ENCODE measurements around the gene CCDC107.
A peak's percentile ranks its signal among the peaks of the same experiment; 100 is the strongest.
"Not testable (repeated sequence)": the region's sequence is repeated elsewhere in the genome, so short reads cannot be mapped to it uniquely, and the experiment has no call there.

The CCDC107 gene

DNA sequence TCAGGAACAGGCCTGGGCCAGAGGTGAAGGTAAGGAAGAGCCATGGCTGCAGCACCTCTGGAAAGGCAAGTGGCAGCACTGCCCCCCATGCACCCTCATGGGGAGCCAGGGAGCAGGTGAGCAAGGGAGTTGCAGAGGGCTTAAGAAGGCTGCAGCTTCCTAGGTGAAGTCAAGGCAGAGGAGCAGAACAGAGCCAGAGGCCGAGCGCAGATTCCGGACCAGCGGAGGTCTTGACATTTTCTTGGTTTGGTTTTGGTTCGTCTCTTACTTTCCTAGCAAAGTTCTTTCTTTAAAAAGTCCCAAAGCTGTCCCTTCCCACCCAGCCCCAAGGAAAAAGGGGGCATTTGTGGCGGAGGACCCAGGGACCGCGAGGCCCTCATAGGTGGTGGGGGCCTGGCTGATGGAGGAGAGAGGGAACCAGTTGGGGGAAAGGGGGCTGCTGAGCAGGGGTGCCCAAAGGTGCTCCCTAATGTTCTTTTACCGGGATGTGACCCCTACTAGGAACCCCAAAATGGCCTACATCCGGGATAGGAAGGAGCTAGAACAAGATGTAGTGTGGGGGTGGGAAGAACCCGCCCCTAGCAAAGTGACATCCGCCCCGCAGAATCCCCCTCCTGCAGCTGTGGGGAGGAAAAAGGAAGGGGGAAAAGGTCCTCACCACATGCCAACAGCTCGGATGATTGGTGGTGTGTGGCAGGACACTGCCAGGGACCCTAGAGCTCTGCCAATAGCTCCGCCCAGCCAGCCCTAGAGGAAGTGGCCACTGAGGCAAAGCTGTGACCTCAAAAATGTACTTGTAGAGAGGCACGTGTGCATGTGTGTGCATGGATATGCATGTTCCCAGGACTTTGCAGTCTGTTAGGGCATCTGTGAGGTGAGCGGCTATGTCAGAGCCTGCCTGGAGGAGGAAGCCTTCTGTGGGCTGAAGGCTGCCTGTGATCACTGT is 39.0 kb upstream of the CCDC107 start:
- Histone ChIP-seq H3K4me3 (ENCODE audit: low read length) (no peak overlapping the region), H3K27me3 (replicated peaks; ENCODE audit: control insufficient read depth, insufficient read depth, low read length) (no peaks in the 10 kb centered on the region), H3K9me3 (ENCODE audit: control insufficient read depth, low read length) (no peaks in the 10 kb centered on the region), H3K36me3 (ENCODE audit: control insufficient read depth, insufficient read depth, low read length, severe bottlenecking) (no peaks in the 10 kb centered on the region), H3K4me1 (ENCODE audit: control insufficient read depth, insufficient read depth, low read length) (no peaks in the 10 kb centered on the region), H3K9ac (ENCODE audit: low read length) (no peak overlapping the region)
- DNase-seq (ENCODE audit: low read depth) = no peak

DNA sequence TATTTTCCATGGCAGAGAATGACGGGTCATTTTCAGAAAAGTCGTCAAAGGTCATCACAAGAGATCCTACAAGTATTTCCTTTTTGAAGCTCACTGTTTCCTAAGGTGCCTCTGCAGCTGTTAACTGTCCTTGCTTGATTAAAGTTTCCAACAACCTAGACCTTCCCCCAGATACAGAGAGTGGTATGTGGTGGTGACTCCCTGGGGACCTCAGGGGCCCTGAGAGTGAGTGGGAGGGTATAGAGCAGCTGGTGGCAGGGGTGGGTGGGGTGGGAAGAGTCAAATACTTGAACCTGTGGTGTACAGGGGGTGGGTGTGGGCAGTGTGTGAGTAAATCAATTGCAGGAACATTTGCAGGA is 38.3 kb upstream of the CCDC107 start:
- Histone ChIP-seq H3K9ac (ENCODE audit: low read length) (no peak overlapping the region), H3K27me3 (replicated peaks; ENCODE audit: control insufficient read depth, insufficient read depth, low read length) (no peaks in the 10 kb centered on the region), H3K9me3 (ENCODE audit: control insufficient read depth, low read length) (no peaks in the 10 kb centered on the region), H3K4me3 (ENCODE audit: low read length) (no peak overlapping the region), H3K4me1 (ENCODE audit: control insufficient read depth, insufficient read depth, low read length) (no peaks in the 10 kb centered on the region), H3K36me3 (ENCODE audit: control insufficient read depth, insufficient read depth, low read length, severe bottlenecking) (no peaks in the 10 kb centered on the region)
- no peak for DNase-seq (ENCODE audit: low read depth)

DNA sequence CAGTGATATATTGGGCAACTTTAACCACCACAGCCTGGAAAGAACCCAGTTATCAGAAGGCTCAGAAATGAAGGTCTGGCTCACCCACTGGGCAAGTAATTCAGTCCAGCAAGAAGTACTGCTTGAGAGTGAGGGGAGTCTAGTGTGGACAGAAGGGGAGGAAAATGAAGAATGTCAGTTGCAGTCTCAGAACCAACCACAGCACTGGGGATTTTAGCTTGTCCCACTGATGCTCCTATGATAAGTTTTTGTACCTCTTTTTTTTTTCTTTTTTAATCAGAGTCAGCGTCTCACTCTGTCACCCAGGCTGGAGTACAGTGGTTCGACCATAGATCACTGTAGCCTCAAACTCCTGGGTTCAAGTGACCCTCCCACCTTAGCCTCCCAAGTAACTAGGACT is 30.5 kb upstream of the CCDC107 start:
- DNase-seq (ENCODE audit: low read depth) = no peak
- Histone ChIP-seq H3K4me1 (ENCODE audit: control insufficient read depth, insufficient read depth, low read length) (peaks cover 6% of the 10 kb centered on the region), H3K36me3 (ENCODE audit: control insufficient read depth, insufficient read depth, low read length, severe bottlenecking) (no peaks in the 10 kb centered on the region), H3K4me3 (ENCODE audit: low read length) (no peak overlapping the region), H3K9ac (ENCODE audit: low read length) (peak overlapping the region; percentile 23), H3K27me3 (replicated peaks; ENCODE audit: control insufficient read depth, insufficient read depth, low read length) (no peaks in the 10 kb centered on the region), H3K9me3 (ENCODE audit: control insufficient read depth, low read length) (no peaks in the 10 kb centered on the region)

- no peaks in the 10 kb centered on the region for H3K27me3 ChIP-seq (replicated peaks; ENCODE audit: control insufficient read depth, insufficient read depth, low read length)
- H3K9me3 ChIP-seq (ENCODE audit: control insufficient read depth, low read length) = no peaks in the 10 kb centered on the region
- H3K9ac ChIP-seq (ENCODE audit: low read length) = no peak overlapping the region
- H3K4me3 ChIP-seq (ENCODE audit: low read length) = no peak overlapping the region
- H3K36me3 ChIP-seq (ENCODE audit: control insufficient read depth, insufficient read depth, low read length, severe bottlenecking) = no peaks in the 10 kb centered on the region
- DNase-seq (ENCODE audit: low read depth) = no peak
- peaks cover 6% of the 10 kb centered on the region for H3K4me1 ChIP-seq (ENCODE audit: control insufficient read depth, insufficient read depth, low read length)
These were observed 29.6 kb upstream of the CCDC107 start for GRCh38 chr9:35628389-35628991.

- H3K27me3 ChIP-seq (replicated peaks; ENCODE audit: control insufficient read depth, insufficient read depth, low read length) = no peaks in the 10 kb centered on the region
- H3K9ac ChIP-seq (ENCODE audit: low read length) = no peak overlapping the region
- no peaks in the 10 kb centered on the region for H3K36me3 ChIP-seq (ENCODE audit: control insufficient read depth, insufficient read depth, low read length, severe bottlenecking)
These were observed 28.5 kb upstream of the CCDC107 start for GRCh38 chr9:35629597-35629996.

GRCh38 chr9:35635730-35636129 is 22.4 kb upstream of the CCDC107 start:
- H3K36me3 ChIP-seq (ENCODE audit: control insufficient read depth, insufficient read depth, low read length, severe bottlenecking) = no peaks in the 10 kb centered on the region
- H3K9me3 ChIP-seq (ENCODE audit: control insufficient read depth, low read length) = no peaks in the 10 kb centered on the region
- peaks cover 16% of the 10 kb centered on the region for H3K4me1 ChIP-seq (ENCODE audit: control insufficient read depth, insufficient read depth, low read length)
- no peak overlapping the region for H3K9ac ChIP-seq (ENCODE audit: low read length)
- no peaks in the 10 kb centered on the region for H3K27me3 ChIP-seq (replicated peaks; ENCODE audit: control insufficient read depth, insufficient read depth, low read length)
- H3K4me3 ChIP-seq (ENCODE audit: low read length) = no peak overlapping the region
- DNase-seq (ENCODE audit: low read depth) = no peak

More at GRCh38 chr9:35629597-35629996, 28.5 kb upstream of the CCDC107 start:
- Histone ChIP-seq H3K4me3 (ENCODE audit: low read length) (no peak overlapping the region), H3K4me1 (ENCODE audit: control insufficient read depth, insufficient read depth, low read length) (peaks cover 6% of the 10 kb centered on the region), H3K9me3 (ENCODE audit: control insufficient read depth, low read length) (no peaks in the 10 kb centered on the region)
- DNase-seq (ENCODE audit: low read depth) = no peak

GRCh38 chr9:35636135-35636876 is 21.8 kb upstream of the CCDC107 start:
- Histone ChIP-seq H3K9me3 (ENCODE audit: control insufficient read depth, low read length) (no peaks in the 10 kb centered on the region), H3K4me3 (ENCODE audit: low read length) (no peak overlapping the region), H3K4me1 (ENCODE audit: control insufficient read depth, insufficient read depth, low read length) (peaks cover 16% of the 10 kb centered on the region)

GRCh38 chr9:35636877-35637246 is 21.2 kb upstream of the CCDC107 start:
- not testable (repeated sequence) for H3K36me3 ChIP-seq (ENCODE audit: control insufficient read depth, insufficient read depth, low read length, severe bottlenecking); DNase-seq (ENCODE audit: low read depth); H3K9me3 ChIP-seq (ENCODE audit: control insufficient read depth, low read length); H3K9ac ChIP-seq (ENCODE audit: low read length); H3K4me3 ChIP-seq (ENCODE audit: low read length); H3K27me3 ChIP-seq (replicated peaks; ENCODE audit: control insufficient read depth, insufficient read depth, low read length)
- H3K4me1 ChIP-seq (ENCODE audit: control insufficient read depth, insufficient read depth, low read length) = peaks cover 16% of the 10 kb centered on the region

More at GRCh38 chr9:35636135-35636876, 21.8 kb upstream of the CCDC107 start:
- no peaks in the 10 kb centered on the region for H3K36me3 ChIP-seq (ENCODE audit: control insufficient read depth, insufficient read depth, low read length, severe bottlenecking)
- DNase-seq (ENCODE audit: low read depth) = no peak
- no peak overlapping the region for H3K9ac ChIP-seq (ENCODE audit: low read length)
- H3K27me3 ChIP-seq (replicated peaks; ENCODE audit: control insufficient read depth, insufficient read depth, low read length) = no peaks in the 10 kb centered on the region

DNA sequence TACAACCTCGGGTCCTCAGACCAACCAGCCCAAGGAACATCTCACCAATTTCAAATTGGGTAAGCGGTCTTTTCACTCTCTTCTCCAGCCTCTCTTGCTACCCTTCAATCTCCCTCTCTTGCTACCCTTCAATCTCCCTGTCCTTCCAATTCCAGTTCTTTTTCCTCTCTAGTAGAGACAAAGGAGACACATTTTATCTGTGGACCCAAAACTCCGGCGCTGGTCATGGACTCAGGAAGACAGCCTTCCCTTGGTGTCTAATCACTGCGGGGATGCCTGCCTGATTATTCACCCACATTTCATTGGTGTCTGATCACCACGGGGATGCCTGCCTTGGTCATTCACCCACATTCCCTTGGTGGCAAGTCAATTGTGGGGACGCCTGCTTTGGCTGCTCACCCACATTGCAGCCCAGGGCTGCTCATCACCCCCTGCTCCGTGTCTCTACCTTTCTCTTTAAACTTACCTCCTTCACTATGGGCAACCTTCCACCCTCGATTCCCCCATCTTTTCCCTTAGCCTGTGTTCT is 20.6 kb upstream of the CCDC107 start:
- not testable (repeated sequence) for H3K9me3 ChIP-seq (ENCODE audit: control insufficient read depth, low read length); H3K36me3 ChIP-seq (ENCODE audit: control insufficient read depth, insufficient read depth, low read length, severe bottlenecking); H3K27me3 ChIP-seq (replicated peaks; ENCODE audit: control insufficient read depth, insufficient read depth, low read length); DNase-seq (ENCODE audit: low read depth); H3K4me3 ChIP-seq (ENCODE audit: low read length); H3K9ac ChIP-seq (ENCODE audit: low read length)
- peaks cover 17% of the 10 kb centered on the region for H3K4me1 ChIP-seq (ENCODE audit: control insufficient read depth, insufficient read depth, low read length)

DNA sequence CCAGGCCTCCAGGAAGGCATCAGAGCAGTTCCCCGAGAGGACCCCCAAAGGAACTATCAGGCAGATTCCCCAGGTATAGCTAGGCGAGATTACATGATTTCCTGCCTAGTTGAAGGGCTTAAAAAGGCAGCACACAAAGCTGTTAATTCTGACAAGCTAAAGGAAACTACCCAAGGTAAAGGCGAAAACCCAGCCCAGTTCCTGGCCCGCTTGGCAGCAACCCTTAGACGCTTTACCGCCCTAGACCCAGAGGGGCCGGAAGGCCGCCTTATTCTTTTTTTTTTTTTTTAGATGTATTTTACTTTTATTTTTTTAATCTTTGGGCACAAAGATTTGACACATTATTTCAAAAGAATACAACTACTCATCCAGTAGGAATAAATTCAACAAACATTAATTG is 19.3 kb upstream of the CCDC107 start:
- not testable (repeated sequence) for DNase-seq (ENCODE audit: low read depth); H3K4me3 ChIP-seq (ENCODE audit: low read length); H3K27me3 ChIP-seq (replicated peaks; ENCODE audit: control insufficient read depth, insufficient read depth, low read length); H3K9me3 ChIP-seq (ENCODE audit: control insufficient read depth, low read length); H3K9ac ChIP-seq (ENCODE audit: low read length); H3K36me3 ChIP-seq (ENCODE audit: control insufficient read depth, insufficient read depth, low read length, severe bottlenecking)
- peaks cover 25% of the 10 kb centered on the region for H3K4me1 ChIP-seq (ENCODE audit: control insufficient read depth, insufficient read depth, low read length)

DNA sequence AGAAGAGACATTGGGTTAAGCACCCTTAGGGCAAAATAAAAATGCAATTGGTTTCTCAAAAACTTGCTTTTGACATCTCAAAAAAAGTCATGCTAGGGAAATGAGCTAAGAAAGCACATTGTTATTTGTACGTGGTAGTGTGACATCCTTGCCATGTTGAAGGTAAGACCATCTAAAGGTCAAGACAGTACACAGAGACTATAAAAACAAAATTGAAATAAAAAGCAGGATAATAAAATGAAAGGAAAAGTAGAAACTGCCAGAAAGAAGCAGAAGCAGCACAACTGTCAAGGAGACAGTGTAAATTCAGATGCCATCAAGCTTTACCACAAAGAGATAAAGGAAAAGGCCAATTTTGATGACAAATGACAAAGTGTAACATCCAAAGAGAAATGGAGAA is 18.9 kb upstream of the CCDC107 start:
- H3K36me3 ChIP-seq (ENCODE audit: control insufficient read depth, insufficient read depth, low read length, severe bottlenecking); H3K9ac ChIP-seq (ENCODE audit: low read length): not testable (repeated sequence)

More for the DNA sequence above, 18.9 kb upstream of the CCDC107 start:
- H3K4me3 ChIP-seq (ENCODE audit: low read length); H3K27me3 ChIP-seq (replicated peaks; ENCODE audit: control insufficient read depth, insufficient read depth, low read length); H3K9me3 ChIP-seq (ENCODE audit: control insufficient read depth, low read length); DNase-seq (ENCODE audit: low read depth): not testable (repeated sequence)
- peaks cover 30% of the 10 kb centered on the region for H3K4me1 ChIP-seq (ENCODE audit: control insufficient read depth, insufficient read depth, low read length)
